ENCODE data around the gene MTMR12.

The MTMR12 gene

DNA sequence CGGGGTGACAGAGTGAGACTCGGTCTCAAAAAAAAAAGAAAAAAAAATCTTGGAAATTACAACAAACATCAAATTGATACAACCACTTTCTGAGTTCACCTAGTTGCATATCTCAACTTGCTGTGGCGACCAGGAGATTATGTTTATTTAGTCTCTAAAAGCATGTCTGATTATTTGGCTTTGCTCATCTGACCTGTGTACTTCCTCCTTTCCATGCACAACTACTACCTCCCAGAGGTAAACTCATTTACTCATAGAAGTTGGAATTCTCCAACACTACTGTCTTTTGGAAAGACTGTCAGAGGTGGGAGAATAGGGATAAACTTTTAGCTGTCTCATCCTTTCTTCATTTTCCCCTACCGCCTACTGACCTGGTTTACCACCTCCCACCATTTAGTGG is 42.6 kb downstream of the MTMR12 start:
- H3K4me3 ChIP-seq (ENCODE audit: low read depth, low read length) = no peak overlapping the region
- DNase-seq (ENCODE audit: low read depth) = no peak
- TF ChIP-seq, protein P1, sequence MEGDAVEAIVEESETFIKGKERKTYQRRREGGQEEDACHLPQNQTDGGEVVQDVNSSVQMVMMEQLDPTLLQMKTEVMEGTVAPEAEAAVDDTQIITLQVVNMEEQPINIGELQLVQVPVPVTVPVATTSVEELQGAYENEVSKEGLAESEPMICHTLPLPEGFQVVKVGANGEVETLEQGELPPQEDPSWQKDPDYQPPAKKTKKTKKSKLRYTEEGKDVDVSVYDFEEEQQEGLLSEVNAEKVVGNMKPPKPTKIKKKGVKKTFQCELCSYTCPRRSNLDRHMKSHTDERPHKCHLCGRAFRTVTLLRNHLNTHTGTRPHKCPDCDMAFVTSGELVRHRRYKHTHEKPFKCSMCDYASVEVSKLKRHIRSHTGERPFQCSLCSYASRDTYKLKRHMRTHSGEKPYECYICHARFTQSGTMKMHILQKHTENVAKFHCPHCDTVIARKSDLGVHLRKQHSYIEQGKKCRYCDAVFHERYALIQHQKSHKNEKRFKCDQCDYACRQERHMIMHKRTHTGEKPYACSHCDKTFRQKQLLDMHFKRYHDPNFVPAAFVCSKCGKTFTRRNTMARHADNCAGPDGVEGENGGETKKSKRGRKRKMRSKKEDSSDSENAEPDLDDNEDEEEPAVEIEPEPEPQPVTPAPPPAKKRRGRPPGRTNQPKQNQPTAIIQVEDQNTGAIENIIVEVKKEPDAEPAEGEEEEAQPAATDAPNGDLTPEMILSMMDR (IDR thresholded peaks at IDR 0.05; ENCODE audit: control insufficient read depth, extremely low read depth, insufficient read depth) = no peak

DNA sequence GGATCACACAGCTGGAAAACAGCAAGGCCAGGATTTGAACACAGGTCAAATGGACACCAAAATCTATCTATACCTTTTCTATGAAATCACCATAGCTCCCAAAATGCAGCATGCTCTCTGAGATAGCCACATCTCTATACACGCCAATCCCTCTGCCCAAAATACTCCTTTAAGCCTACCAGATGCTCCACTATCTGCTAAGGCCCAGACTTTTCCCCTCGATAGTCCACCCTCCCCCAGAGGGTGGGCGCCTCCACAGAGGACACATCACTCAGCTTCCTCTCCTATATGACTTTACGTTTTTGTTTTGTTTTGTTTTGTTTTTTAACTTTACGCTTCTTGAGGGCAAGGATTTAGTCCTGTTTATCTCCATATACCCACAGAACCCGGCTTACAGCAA is 46.8 kb downstream of the MTMR12 start:
- TF ChIP-seq, protein P1 (IDR thresholded peaks at IDR 0.05; ENCODE audit: control insufficient read depth, extremely low read depth, insufficient read depth) = no peak
- no peak overlapping the region for H3K4me3 ChIP-seq (ENCODE audit: low read depth, low read length)
- no peak for DNase-seq (ENCODE audit: low read depth)

DNA sequence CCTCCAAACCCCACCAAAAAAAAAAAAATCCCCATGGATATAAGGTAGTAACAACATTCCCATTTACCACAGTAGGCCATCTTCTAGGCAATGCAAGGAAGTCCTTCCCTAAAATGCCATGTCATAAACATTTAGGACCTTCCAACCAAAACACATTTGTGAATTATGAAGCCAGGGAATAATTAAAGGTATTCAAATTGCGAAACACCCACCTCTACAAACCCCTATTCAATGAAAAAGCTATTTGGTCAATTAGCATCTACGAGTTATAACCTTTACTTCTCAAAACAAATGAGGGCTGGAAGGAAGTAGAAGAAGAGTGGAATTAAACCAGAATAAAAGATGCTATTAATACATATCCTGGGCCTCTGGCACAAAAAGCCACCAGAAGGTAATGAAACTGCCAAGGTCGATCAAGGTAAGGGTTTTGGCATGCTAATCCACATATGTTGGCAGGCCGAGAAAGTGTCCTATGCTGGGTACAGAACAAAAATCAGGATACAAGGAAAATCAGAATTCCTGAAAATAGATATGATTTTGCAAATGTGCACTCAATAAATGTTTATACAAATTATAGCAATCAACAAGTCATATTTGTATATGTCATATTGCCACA is 47.7 kb downstream of the MTMR12 start:
- H3K4me3 ChIP-seq (ENCODE audit: low read depth, low read length) = no peak overlapping the region
- TF ChIP-seq, protein P1 (IDR thresholded peaks at IDR 0.05; ENCODE audit: control insufficient read depth, extremely low read depth, insufficient read depth) = no peak
- DNase-seq (ENCODE audit: low read depth) = no peak

DNA sequence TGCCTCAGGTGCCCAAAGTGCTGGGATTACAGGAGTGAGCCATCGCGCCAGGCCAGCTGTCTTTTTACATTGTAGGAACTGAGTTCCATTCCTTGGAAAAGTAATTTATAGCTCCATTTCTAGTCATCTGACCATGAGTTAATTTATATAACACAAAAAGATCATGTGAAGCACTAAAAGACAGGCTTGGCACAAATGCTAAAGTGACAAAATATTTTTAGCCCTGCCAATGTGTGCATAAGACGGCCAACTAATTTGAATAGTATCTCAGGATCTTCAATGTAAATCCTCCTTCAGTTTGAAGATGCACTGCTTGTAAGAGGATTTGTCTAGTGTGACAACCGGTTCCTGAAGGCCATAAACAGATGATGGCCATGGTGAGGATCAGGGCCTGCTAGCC is 49.1 kb downstream of the MTMR12 start:
- DNase-seq (ENCODE audit: low read depth) = no peak
- TF ChIP-seq, protein P1 (IDR thresholded peaks at IDR 0.05; ENCODE audit: control insufficient read depth, extremely low read depth, insufficient read depth) = no peak
- no peak overlapping the region for H3K4me3 ChIP-seq (ENCODE audit: low read depth, low read length)

DNA sequence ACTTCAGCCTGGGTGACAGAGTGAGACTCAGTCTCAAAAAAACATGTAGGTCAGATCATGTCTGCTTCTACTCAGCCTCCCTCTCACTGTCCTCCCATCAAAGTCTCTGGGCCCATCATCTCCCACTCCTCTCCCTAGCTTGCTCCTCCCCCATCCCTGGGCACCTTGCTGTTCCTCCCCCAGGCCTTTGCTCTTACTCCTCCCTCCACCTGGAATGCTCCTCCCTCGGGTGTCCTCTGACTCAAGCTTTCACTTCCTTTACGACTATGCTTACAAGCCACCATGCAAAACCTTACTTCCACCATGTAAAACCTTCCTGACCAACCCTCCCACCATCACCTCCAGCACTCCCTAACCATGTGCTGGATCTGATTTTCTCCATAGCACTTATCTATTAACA is 51.5 kb downstream of the MTMR12 start:
- DNase-seq (ENCODE audit: low read depth) = no peak
- TF ChIP-seq, protein P1 (IDR thresholded peaks at IDR 0.05; ENCODE audit: control insufficient read depth, extremely low read depth, insufficient read depth) = no peak
- H3K4me3 ChIP-seq (ENCODE audit: low read depth, low read length) = no peak overlapping the region

DNA sequence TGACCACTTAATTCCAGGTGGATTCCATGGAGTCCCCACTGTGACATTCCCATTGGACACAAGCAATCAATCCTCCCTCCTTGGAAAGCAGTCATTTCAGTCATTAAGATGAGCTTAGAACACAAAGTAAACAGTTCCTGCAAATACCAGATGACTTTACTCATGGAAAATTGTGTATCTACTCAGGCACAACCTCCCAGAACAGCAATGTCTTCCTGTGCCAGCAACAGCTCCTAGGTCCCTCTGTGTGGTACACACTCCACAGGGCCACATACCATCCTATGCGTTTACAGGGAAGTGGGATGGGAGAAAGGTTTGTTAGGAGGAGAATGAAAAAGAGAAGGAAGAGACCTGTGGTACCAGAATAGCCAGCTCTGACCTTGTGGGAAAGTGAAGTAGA is 53.7 kb downstream of the MTMR12 start:
- DNase-seq (ENCODE audit: low read depth) = no peak
- no peak overlapping the region for H3K4me3 ChIP-seq (ENCODE audit: low read depth, low read length)
- TF ChIP-seq, protein P1 (IDR thresholded peaks at IDR 0.05; ENCODE audit: control insufficient read depth, extremely low read depth, insufficient read depth) = no peak

DNA sequence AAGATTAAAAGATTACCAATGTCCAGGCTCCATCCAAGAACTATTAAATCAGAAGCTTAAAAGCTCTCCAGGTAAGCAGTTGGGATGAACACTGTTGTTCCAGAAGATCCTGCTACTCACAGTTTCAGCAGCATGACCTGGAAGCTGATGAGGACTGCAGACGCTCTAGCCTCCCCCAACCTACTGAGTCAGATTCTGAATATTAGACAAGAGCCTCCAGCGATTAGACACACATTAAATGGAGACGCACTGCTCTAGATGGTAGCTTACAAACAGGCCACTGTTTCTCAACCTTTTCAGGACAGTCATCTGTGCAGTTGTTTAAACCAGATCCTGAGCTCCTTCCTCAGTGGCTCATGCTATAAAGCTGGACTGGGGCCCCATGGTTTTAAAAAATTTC is 54.3 kb downstream of the MTMR12 start:
- no peak for DNase-seq (ENCODE audit: low read depth)
- TF ChIP-seq, protein P1 (IDR thresholded peaks at IDR 0.05; ENCODE audit: control insufficient read depth, extremely low read depth, insufficient read depth) = no peak
- no peak overlapping the region for H3K4me3 ChIP-seq (ENCODE audit: low read depth, low read length)
